AG04449 (cell line): Measurements from ENCODE around the gene ZP4.
"Not testable (repeated sequence)": the region's sequence is repeated elsewhere in the genome, so short reads cannot be mapped to it uniquely, and the experiment has no call there.

Source experiments
- CTCF ChIA-PET: fragments of 350-600 bp; formaldehyde crosslinking; extraction: SDS; loops from one replicate; lab custom pipeline; 2021; ENCODE audit warnings: antibody characterized with exemption; lab: Yijun Ruan, JAX
- POLR2A ChIA-PET: fragments of 400-600, 350-600 bp; formaldehyde crosslinking; extraction: SDS; loops from one replicate; lab custom pipeline; 2020; ENCODE audit warnings: antibody characterized with exemption, inconsistent platforms; lab: Yijun Ruan, JAX
- DNase-seq: peaks from one replicate; pipeline ENCODE4 v3.0.0-alpha.2; 2010; ENCODE audit warnings: low read depth, low spot score
- H3K4me3 ChIP-seq: 2 replicates; pipeline ENCODE4 v1.5.1; 2011; ENCODE audit warnings: low read depth, mild to moderate bottlenecking, control low read depth, low read length
- CTCF ChIP-seq: IDR thresholded peaks from one replicate; pipeline ENCODE4 v1.5.1; 2011; ENCODE audit warnings: mild to moderate bottlenecking, moderate library complexity, low read length, control low read depth, inconsistent platforms; ENCODE audit not compliant: insufficient read depth; ENCODE audit errors: missing control alignments

Gene ZP4

GRCh38 chr1:237861944-237862343, 28.8 kb downstream of the ZP4 start:
- CTCF ChIA-PET, result no interaction called here
- POLR2A ChIA-PET, result no interaction called here
- H3K4me3 ChIP-seq, result no peak overlapping the region
- DNase-seq, result no peak
- TF ChIP-seq CTCF, result no peak

GRCh38 chr1:237858992-237859391, 31.7 kb downstream of the ZP4 start:
- ChIA-PET CTCF (no interaction called here), POLR2A (no interaction called here)
- no peak overlapping the region for H3K4me3 ChIP-seq
- no peak for TF ChIP-seq CTCF
- DNase-seq, result no peak

GRCh38 chr1:237857455-237857854, 33.3 kb downstream of the ZP4 start:
- no peak overlapping the region for H3K4me3 ChIP-seq
- POLR2A ChIA-PET, result no interaction called here
- CTCF ChIA-PET, result no interaction called here
- no peak for DNase-seq
- TF ChIP-seq CTCF, result no peak

- ChIA-PET CTCF (no interaction called here), POLR2A (no interaction called here)
- no peak overlapping the region for H3K4me3 ChIP-seq
- TF ChIP-seq CTCF, result no peak
- no peak for DNase-seq
These were observed 38.4 kb downstream of the ZP4 start for GRCh38 chr1:237852342-237852741.

- ChIA-PET CTCF (no interaction called here), POLR2A (no interaction called here)
- DNase-seq, result no peak
These were observed 39.4 kb downstream of the ZP4 start for GRCh38 chr1:237851210-237851845.

GRCh38 chr1:237843516-237843915, 47.2 kb downstream of the ZP4 start:
- CTCF ChIA-PET, POLR2A ChIA-PET, H3K4me3 ChIP-seq, DNase-seq: not testable (repeated sequence)

More at GRCh38 chr1:237851210-237851845, 39.4 kb downstream of the ZP4 start:
- no peak overlapping the region for H3K4me3 ChIP-seq
- peak; percentile 37 for TF ChIP-seq CTCF

GRCh38 chr1:237841485-237841884, 49.2 kb downstream of the ZP4 start:
- TF ChIP-seq CTCF, result no peak
- H3K4me3 ChIP-seq, result no peak overlapping the region
- CTCF ChIA-PET, result no interaction called here
- POLR2A ChIA-PET, result no interaction called here
- DNase-seq, result no peak
